Measurements from ENCODE around the gene TBC1D7.

- TF ChIP-seq EZH2 (IDR thresholded peaks at IDR 0.05; ENCODE audit: insufficient read depth, poor library complexity, severe bottlenecking): no peak
- no peak for TF ChIP-seq EZH2phosphoT487 (IDR thresholded peaks at IDR 0.05; ENCODE audit: insufficient read depth, low read depth)
Measured at GRCh38 chr6:13302751-13303667, 25.3 kb downstream of the TBC1D7 start.

Measured in GM23248 (cell line).